CMK (cell line): ENCODE measurements around the gene C17orf67.
"Not testable (repeated sequence)": the region's sequence is repeated elsewhere in the genome, so short reads cannot be mapped to it uniquely, and the experiment has no call there.

Experiments
- DNase-seq: peaks from one replicate; pipeline ENCODE4 v3.0.0-alpha.2; 2010; ENCODE audit warnings: low read depth

Gene C17orf67

DNA sequence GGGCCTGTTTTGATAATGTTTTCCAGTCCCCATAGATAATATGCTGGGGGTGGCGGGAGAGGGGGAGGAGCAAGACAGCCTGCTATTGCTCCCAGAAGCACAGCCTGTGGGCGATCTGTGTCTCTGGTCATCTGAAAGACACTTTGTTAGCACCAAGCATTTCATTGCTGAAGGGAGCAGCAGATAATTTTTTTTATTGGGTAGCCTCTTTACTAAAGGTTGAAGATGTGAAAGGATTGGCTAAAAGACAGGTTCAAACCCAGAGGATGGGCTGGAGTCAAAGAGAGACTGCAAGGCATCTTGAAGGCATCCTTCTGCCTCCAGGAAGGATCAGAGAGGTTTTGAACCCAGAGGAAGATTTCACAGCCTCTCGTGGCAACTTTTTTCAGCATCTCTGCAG is 60.6 kb downstream of the C17orf67 start:
- DNase-seq = no peak

DNA sequence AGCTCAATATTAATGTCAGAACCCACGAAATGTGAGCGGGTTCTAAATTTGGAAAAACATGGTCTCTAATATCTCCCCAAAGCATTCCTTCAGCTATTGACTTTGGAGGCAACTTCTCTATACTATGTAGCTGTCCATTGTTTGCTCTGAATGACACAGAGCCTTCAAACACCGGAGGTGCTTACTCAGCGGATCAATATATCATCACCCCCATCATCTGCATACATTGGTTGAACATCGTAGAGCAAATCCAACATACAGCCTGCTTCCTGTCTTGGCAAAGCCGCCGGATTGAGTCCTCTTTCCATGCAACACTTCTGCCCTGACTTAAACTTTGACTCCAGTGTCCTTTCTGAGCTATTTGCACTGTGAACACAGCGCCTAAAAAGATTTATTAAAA is 61.3 kb downstream of the C17orf67 start:
- no peak for DNase-seq

DNA sequence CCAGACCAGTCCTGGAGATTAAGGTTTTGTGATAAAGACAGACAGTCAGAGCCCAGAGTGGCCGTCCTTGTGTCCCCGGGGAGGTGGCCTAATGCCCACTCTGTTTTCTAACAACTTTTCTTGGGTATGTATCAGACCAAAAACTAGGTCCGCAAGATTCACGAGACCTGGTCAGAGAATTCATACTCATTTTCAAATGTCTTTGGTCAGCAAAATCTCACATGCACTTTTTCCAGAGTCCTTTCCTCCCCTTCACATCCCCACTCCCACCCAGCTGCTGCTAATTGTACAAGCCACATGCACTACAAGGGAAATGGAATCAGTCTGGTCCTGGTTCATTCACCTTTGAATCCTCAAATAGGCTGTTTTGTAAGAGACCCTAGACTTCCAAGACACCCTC is 61.7 kb downstream of the C17orf67 start:
- DNase-seq = no peak

DNA sequence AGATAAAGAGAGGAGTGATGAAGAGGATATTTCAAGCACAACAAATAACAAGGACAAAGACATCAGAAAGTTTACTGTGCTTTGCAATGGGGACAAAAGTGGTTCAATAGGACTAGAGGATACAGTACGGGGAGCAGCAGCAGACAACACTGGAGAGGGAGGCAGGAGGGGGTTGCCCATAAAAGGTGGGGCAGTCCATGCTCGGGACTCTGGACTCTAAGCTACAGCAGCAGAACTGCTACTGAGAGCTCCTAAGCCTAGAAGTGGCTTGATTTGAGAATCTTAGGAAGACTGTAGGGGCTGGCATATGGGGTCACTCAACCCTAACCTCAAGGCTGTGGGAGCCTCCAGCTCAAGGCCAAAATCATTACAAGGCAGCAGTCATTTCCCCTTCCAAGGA is 62.2 kb downstream of the C17orf67 start:
- no peak for DNase-seq

DNA sequence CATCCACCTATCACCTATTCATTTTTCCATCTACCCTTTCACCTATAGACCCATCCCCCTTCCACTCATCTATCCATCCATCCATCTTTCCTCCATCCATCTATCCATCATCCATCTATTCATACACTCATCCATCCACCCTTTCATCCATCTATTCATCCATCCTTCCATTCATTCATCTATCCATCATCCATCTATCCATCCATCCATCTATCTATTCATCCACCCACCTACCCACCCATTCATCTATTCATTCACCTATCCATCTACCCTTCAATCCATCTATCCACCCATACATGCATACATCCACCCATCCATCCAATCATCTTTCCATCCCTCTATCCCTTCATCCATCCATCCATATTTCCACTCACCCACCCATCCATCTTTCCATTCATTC is 63.3 kb downstream of the C17orf67 start:
- DNase-seq = no peak

DNA sequence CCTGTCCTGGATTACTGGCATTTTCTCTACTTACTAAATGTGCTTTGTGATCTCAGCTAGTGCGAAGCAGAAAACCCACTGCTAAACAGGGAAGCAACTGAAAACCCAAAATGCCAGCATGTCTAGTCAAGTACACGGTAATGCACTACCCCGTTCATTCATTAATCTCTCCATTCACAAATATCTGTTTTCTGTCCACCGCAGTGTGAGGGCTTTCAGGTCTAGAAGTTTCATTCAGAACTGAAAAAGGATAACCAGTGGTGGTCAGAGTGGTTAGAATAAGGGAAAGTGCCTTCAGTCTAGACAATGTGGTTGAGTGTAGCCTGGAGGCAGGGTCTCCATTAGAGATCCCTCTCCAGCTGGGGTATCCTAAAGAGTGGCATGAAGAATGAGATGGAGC is 68.3 kb downstream of the C17orf67 start:
- DNase-seq = no peak

DNA sequence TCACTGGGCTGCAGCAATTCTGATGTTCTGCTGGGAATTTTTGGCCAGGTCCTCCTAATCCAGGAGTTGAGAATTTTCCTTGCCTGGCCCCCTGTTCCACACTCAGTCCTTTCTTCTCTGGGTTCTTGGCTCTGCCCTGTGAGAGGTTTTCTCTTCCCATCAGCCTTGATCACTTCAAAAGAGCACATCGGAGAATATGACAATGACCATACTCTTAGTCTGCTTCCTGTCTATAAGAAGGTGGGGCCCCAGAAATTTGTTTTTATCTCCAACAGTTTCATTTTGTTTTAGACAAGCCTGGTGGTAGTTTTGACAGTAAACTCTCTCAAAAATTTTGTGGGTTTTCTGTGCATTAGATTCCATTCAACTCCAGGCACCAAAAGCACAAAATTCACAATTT is 70.7 kb downstream of the C17orf67 start:
- no peak for DNase-seq

DNA sequence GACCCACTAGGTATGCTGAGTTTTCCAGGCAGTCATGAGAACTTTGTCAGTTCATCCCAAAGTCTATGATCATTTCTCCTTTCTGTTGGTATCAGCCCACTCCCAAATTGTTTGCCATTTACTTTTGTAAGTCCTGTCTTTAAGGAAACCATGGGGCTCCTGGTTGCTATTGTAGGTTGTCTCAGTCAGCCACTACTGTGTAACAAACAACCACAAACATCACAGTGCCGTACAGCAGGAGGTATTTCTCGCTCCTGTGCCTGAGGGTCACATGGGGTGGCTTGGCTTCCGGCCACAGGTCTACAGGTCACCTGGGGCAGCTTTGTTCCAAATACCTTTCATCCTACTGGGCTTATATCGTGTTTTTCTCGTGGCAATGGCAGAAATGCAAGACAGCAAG is 71.6 kb downstream of the C17orf67 start:
- DNase-seq = no peak

DNA sequence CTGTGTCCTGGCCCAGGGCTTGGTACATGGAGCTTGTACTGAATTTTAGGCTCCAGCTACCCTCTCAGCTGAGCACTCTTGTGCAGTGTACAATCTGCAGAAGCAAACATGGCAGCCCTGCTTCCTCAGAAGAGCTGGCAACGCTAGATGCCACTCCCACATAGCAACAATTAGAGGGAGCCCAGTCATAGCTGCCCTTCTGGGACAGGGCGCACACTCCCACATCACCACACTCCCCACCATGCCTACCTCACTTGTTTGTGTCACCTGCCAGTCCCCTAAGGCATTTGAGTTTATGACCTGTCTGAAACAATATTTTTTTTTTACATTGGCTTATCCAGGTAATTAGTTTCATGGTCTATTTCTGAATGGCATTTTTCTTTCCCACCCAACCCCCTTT is 72.3 kb downstream of the C17orf67 start:
- no peak for DNase-seq

DNA sequence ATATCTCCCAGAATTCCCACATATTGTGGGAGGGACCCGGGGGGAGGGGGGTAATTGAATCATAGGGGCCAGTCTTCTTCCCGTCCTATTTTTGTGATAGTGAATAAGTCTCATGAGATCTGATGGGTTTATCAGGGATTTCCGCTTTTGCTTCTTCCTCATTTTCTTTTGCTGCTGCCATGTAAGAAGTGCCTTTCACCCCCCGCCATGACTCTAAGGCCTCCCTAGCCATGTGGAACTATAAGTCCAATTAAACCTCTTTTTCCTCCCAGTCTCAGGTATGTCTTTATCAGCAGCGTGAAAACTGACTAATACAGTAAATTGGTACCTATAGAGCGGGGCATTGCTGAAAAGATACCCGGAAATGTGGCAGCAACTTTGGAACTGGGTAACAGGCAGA is 76.1 kb downstream of the C17orf67 start:
- not testable (repeated sequence) for DNase-seq

DNA sequence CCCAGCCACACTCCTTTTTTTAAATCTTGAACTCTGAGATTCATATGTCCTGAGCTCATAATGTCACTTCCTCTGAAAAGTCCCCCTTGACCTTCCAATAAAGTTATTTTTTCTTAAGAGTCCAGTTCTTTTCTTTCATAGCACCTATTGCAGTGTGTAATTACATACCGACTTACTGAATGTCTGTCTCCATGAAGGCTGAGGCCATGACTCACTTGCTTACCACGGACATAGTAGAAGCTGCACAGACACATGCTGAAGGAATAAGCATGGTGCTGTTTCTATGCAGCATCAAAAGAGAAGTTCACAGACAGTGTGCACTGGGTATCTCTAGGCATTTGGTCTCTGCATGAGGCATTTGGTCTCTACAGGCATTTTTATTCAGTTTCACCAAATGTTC is 77.2 kb downstream of the C17orf67 start:
- DNase-seq = no peak

DNA sequence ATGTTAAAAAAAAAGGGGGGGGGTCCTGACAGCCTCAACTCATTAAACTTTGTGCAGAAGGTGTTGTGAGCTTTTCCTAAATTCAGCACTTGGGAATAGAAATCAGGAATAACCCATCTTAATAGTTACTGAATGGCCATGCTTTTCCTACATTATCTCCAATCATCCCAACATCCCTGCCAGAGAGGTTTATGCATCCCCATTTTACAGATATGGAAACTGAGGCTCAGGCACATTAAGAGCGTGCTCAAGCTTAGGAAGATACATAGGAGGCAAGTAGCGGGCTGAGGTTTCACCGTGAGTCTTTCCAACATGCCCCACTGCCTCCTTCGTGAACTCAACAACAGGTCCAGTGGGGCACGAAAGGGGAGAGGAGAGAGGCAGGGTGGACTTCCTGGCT is 78.4 kb downstream of the C17orf67 start:
- no peak for DNase-seq

DNA sequence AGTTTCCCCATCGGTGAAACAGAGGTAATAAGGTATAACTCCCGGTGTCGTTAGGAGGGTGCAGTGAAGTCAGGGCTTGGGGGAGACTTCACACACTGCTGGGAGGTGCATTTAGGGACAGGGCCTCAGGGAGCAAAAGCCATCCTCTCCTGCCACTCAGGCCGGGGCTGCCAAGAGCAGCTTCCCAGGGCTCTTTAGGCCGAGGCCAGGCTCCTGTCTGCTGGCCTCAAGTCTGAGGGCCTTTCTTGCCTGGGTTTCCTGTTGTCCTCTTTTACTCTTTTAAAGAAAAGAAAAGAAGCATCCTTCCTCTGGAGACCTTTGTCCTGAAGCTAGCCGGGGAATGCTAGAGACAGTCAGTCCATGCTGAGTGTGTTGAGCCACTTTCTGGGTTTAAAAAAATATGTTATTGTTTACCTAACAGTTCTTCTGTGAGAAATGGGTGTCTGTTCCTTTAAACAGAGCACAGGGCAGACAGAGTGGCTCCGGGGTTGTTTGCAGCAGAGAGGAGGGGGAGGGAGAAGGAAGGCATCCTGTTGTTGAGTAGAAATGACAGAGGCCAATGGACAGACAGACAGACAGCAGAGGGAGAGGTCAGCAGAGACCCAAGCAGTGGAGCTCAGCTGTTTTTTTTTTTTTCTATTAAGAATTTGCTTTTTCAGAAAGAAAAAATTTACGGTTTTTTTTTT is 79.1 kb downstream of the C17orf67 start:
- DNase-seq = no peak

DNA sequence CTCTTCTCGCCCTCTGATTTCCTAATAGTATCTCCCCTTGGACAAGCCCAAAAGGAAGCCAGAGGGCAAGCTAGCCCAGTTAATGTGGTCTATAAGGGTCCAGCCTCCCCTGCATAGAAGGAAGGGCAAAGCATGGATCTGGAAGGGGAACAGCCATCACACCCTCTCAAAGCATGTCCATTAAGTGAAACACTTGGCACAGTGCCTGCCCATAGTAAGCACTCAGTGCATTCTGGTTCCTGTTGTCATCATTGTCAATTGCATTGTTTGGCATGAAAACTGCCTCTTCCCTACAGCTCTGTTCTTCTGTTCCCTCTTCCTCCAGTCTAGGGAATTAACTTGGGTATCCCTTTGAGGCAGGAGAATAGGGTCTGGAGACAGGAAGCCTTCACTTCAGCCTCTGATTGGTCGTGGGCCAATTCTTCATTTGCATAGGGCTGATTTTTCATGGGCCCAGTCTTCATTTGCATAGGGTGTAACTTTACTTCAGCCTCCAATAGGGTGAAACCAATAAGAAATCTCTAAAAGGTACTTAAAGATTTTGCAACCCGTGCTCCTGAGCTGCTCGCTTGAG is 81.4 kb downstream of the C17orf67 start:
- no peak for DNase-seq

DNA sequence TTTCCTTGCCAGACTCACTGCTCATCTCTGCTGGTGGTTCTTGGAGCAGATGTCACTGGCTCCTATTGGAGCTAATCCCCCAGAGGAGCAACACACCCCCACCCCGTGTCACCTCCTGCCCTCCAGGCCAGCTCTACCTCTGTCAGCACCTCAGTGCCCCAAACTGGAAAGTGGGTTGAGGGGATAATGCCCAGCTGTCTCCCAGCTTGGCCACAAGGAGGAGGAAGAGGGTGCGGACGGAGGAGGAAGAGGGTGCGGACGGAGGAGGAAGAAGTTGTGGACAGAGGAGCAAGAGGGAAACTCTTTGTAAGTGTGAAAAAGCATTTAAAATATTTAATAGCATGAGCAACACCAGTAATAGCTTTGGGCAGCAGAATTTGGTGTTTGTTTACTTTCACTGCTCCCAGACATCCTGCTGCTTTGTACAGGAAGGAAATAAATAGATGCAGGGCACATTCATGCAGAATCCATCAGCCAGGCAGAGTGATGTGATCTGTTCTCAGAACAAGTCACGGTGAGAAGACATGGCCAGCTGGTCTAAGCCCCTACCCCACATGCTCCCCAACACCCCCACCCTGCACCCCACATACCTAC is 82.5 kb downstream of the C17orf67 start:
- DNase-seq = no peak

DNA sequence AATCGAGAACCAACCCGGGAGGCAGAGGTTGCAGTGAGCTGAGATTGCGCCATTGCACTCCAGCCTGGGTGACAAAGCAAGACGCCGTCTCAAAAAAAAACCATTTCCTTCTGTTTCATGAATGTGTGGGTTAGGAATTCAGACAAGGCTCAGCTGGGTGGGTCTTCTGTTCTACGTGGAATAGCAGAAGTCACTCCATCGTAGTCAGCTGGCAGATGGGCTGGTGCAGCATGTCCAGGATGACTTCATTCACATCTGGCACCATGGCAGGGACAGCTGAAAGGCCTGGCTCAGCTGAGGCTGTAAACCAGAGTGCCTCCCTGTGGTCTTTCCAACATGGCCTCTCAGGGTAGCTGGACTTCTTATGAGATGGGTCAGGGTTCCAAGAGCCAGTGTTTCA is 89.0 kb downstream of the C17orf67 start:
- DNase-seq = no peak

DNA sequence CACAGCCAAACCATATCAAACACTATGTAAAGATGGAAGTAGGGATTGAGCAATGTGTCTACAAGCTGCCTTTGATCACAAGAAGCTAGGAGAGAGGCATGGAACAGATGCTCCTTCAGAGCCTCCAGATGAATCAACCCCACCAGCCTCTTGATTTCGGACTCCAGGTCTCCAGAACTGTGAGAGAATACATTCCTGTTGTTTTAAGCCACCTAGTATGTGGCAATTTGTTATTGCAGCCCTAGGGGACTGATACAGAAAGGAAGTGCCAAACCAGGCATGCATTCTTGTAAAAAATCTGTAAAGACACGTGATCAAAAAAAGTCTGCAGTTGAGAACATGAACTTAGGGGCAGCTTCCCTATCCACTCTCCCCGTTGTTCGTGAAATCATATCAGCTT is 91.1 kb downstream of the C17orf67 start:
- no peak for DNase-seq
